Activated T-helper 2 cell treated with anti-CD3 and anti-CD28 coated beads, Interferon-gamma antibody, Interleukin-2, Interleukin-4, amounts not matched to agents 10 μg/mL and 5 μg/mL and 100 μg/mL, durations not matched to agents 14 hours and 24 hours and 36 hours (primary cell): Measurements from ENCODE around the gene HOMER3. TPM values are rescaled to one million over a fixed set of nuclear protein-coding genes. Genes with fewer than 3 reads are reported as not detected.
"Not testable (repeated sequence)": the region's sequence is repeated elsewhere in the genome, so short reads cannot be mapped to it uniquely, and the experiment has no call there.

ENCODE experiments used
- DNase-seq: peaks from one replicate; pipeline ENCODE4 v3.0.0; 2021; ENCODE audit warnings: low spot score
- H3K27ac Mint-ChIP-seq: one replicate; pipeline ENCODE4 v1.8.0; 2021; ENCODE audit warnings: mixed read lengths
- H3K27me3 Mint-ChIP-seq: one replicate; pipeline ENCODE4 v1.8.0; 2021; ENCODE audit warnings: low read depth, mixed read lengths
- H3K36me3 Mint-ChIP-seq: one replicate; pipeline ENCODE4 v1.8.0; 2021; ENCODE audit warnings: low read depth, mixed read lengths
- H3K4me1 Mint-ChIP-seq: one replicate; pipeline ENCODE4 v1.8.0; 2021; ENCODE audit warnings: low read depth, mixed read lengths
- H3K4me3 Mint-ChIP-seq: one replicate; pipeline ENCODE4 v1.8.0; 2021; ENCODE audit warnings: low read depth, mild to moderate bottlenecking, moderate library complexity, mixed read lengths
- H3K9me3 Mint-ChIP-seq: one replicate; pipeline ENCODE4 v1.8.0; 2021; ENCODE audit warnings: mixed read lengths
- intact Hi-C: fragments of 100-400 bp; cut with micrococcal nuclease; formaldehyde crosslinking; loops from one replicate; pipeline ENCODE4 v1.15.1; 2023
- total RNA-seq: library from RNA; stranded (reverse); gene quantifications from 2 replicates; pipeline ENCODE4 v1.2.3, GENCODE V29; 2022

Gene HOMER3
- total RNA-seq, 1 donor from 2014 or later = 4.4 TPM

- no peaks in the 10 kb centered on the region for H3K36me3 Mint-ChIP-seq
- H3K9me3 Mint-ChIP-seq = no peaks in the 10 kb centered on the region
- no peaks in the 10 kb centered on the region for H3K27me3 Mint-ChIP-seq
- intact Hi-C loops = no loop called here
- H3K27ac Mint-ChIP-seq = no peak overlapping the region
- no peak for DNase-seq
- no peak overlapping the region for H3K4me3 Mint-ChIP-seq
- H3K4me1 Mint-ChIP-seq = peaks cover 4% of the 10 kb centered on the region
These were observed 29.1 kb upstream of the HOMER3 start for GRCh38 chr19:18969931-18970659.

DNA sequence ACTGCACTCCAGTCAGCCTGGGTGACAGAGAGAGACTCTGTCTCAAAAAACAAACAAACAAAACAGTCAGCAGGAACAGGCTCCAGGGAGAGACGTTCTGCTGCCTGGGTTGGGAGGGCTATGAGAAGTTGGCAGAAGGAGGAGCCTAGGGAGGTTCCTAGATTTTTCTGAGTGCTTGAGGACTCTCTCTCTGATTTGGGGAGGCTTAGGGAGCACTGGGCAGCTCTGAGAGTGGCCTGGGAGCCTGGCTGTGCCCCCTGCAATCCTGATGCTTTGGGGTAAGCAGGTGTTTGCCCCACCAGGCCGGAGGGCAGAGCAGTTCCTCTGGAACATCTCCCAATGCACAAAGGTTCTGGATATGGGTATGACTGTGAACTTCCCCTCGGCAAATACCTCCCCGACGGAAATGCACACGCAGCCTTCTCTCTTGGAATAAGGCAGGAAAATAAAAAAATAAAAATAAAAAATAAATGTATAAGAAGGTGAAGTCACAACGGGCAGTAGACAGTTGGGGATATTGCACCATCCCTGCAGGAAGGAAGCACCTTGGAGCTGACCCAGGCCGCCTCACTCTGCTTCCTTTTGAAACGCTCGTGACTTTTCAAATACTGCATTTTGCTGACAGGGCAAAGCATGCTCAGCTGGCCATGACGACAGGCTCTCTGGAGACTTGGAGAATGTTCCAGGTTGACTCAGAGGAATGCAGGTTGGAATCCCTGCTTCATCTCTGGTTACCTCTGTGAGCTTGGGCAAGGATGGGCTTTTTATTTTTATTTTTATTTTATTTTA lies 26.5 kb upstream of the HOMER3 start:
- Mint-ChIP-seq H3K9me3 (no peaks in the 10 kb centered on the region), H3K4me3 (no peak overlapping the region), H3K27ac (no peak overlapping the region), H3K4me1 (peaks cover 4% of the 10 kb centered on the region), H3K36me3 (no peaks in the 10 kb centered on the region), H3K27me3 (peaks cover 2% of the 10 kb centered on the region)
- intact Hi-C loops = no loop called here
- no peak for DNase-seq

DNA sequence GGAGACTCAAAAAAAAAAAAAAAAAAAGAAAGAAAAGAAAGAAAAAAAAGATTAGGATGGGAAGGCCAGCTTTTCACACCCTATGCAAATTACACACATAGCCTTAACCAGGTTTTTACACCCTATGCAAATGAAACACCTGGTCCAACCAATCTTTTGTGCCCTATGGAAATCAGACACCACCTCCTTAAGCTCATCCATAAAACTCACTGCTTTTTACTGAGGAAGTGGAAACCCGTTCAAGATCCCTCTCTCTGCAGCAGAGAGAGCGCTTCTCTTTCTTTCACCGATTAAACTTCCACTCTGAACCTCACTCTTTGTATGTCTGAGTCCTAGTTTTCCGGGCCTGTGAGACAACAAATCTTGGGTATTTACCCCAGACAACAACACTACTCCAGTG lies 25.3 kb upstream of the HOMER3 start:
- H3K27ac Mint-ChIP-seq = no peak overlapping the region
- no peaks in the 10 kb centered on the region for H3K36me3 Mint-ChIP-seq
- H3K4me3 Mint-ChIP-seq = no peak overlapping the region
- no peak for DNase-seq
- H3K9me3 Mint-ChIP-seq = no peaks in the 10 kb centered on the region
- H3K27me3 Mint-ChIP-seq = peaks cover 10% of the 10 kb centered on the region
- peaks cover 1% of the 10 kb centered on the region for H3K4me1 Mint-ChIP-seq
- intact Hi-C loops = no loop called here

- no peak overlapping the region for H3K27ac Mint-ChIP-seq
- H3K4me3 Mint-ChIP-seq = no peak overlapping the region
- peaks cover 12% of the 10 kb centered on the region for H3K27me3 Mint-ChIP-seq
- H3K4me1 Mint-ChIP-seq = peaks cover 1% of the 10 kb centered on the region
- intact Hi-C loops = no loop called here
- no peaks in the 10 kb centered on the region for H3K36me3 Mint-ChIP-seq
- no peaks in the 10 kb centered on the region for H3K9me3 Mint-ChIP-seq
- no peak for DNase-seq
These were observed 23.1 kb upstream of the HOMER3 start for GRCh38 chr19:18964121-18964520.

DNA sequence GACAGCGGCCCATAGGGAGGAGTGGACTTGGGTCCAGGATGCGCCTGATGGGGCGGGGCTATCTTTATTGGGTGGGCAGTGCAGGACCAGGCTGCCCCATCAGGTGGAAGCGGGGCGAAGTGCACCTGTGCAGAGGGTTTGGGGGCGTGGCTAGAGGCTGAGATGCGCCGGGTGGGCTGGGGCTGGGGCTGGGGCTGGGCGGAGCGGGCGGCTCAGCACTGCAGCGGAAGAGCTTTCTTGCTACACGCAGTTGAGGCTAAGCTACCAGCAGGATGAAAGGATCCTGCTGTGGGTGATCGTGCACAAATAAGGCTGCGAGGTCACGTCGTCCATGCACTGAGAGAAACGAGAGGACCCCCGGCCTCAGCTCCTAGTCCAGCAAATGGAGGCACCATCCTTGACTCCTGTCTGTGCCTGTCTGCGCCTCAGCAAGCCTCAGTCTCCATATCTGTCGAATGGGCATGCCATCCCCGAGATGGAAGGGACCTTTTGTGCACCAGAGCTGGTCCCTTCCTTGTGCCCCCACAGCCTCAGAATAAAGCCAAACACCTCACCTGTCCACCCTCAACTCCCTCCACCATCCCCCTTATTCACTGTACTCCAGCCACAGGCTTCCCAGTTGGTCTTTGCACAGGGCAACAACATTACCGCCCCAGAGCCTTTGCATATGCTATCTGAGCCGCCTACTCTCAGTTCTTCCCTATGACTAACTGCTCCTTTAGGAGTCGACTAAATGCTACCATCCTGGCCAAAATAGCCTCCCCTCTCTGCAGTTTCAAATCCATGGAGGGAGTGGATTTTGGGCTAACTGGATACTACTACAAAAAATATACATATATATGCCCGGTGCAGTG lies 21.0 kb upstream of the HOMER3 start:
- peaks cover 14% of the 10 kb centered on the region for H3K27me3 Mint-ChIP-seq
- H3K36me3 Mint-ChIP-seq = no peaks in the 10 kb centered on the region
- no peak for DNase-seq
- H3K4me1 Mint-ChIP-seq = no peaks in the 10 kb centered on the region
- H3K27ac Mint-ChIP-seq = no peak overlapping the region
- no peaks in the 10 kb centered on the region for H3K9me3 Mint-ChIP-seq
- intact Hi-C loops = no loop called here
- no peak overlapping the region for H3K4me3 Mint-ChIP-seq

DNA sequence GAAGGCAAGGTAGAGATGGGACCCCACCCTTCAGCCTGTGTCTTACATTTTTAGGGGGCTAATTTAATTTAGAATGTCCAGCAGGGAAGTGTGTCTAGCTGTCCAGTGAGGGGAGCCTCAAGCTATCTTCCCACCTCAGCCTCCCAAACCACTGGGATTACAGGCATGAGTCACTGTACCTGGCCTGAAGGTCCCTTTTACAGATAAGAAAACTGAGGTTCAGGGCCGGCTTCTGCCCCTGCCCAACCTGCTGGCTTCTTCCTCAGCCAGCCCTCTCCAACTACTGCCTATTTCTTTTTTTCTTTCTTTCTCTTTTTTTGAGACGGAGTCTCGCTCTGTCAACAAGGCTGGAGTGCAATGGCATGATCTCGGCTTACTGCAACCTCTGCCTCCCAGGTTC lies 19.4 kb upstream of the HOMER3 start:
- DNase-seq = no peak
- H3K9me3 Mint-ChIP-seq = no peaks in the 10 kb centered on the region
- H3K4me3 Mint-ChIP-seq = no peak overlapping the region
- no peaks in the 10 kb centered on the region for H3K4me1 Mint-ChIP-seq
- intact Hi-C loops = no loop called here
- H3K36me3 Mint-ChIP-seq = no peaks in the 10 kb centered on the region
- H3K27ac Mint-ChIP-seq = no peak overlapping the region
- H3K27me3 Mint-ChIP-seq = peaks cover 14% of the 10 kb centered on the region

- intact Hi-C loops = no loop called here
- DNase-seq = no peak
- Mint-ChIP-seq H3K27ac (no peak overlapping the region), H3K36me3 (no peaks in the 10 kb centered on the region), H3K27me3 (peaks cover 2% of the 10 kb centered on the region), H3K4me3 (no peak overlapping the region), H3K9me3 (peaks cover 5% of the 10 kb centered on the region), H3K4me1 (no peaks in the 10 kb centered on the region)
These were observed 14.0 kb upstream of the HOMER3 start for GRCh38 chr19:18955042-18955441.

DNA sequence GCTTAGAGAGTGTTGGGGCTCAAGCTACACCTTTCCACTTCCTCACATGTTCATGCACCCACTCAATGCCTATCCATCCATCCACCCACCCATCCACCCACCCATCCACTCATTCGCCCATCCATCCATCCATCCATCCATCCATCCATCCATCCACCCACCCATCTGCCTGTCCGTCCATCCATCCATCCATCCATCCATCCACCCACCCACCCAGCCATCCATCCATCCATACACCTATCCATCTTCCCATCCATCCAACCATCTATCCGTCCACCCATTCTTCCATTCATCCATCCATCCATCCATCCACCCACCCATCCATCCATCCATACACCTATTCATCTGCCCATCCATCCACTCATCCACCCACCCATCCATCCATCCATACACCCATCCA lies 13.1 kb upstream of the HOMER3 start:
- no peaks in the 10 kb centered on the region for H3K4me1 Mint-ChIP-seq
- peaks cover 5% of the 10 kb centered on the region for H3K9me3 Mint-ChIP-seq
- intact Hi-C loops = no loop called here
- H3K27me3 Mint-ChIP-seq = peaks cover 2% of the 10 kb centered on the region
- H3K4me3 Mint-ChIP-seq = no peak overlapping the region
- H3K27ac Mint-ChIP-seq = no peak overlapping the region
- no peak for DNase-seq
- no peaks in the 10 kb centered on the region for H3K36me3 Mint-ChIP-seq

GRCh38 chr19:18952364-18953003 lies 11.5 kb upstream of the HOMER3 start:
- H3K27ac Mint-ChIP-seq, H3K9me3 Mint-ChIP-seq, H3K4me1 Mint-ChIP-seq, DNase-seq, H3K27me3 Mint-ChIP-seq, intact Hi-C loops, H3K4me3 Mint-ChIP-seq, H3K36me3 Mint-ChIP-seq: not testable (repeated sequence)

DNA sequence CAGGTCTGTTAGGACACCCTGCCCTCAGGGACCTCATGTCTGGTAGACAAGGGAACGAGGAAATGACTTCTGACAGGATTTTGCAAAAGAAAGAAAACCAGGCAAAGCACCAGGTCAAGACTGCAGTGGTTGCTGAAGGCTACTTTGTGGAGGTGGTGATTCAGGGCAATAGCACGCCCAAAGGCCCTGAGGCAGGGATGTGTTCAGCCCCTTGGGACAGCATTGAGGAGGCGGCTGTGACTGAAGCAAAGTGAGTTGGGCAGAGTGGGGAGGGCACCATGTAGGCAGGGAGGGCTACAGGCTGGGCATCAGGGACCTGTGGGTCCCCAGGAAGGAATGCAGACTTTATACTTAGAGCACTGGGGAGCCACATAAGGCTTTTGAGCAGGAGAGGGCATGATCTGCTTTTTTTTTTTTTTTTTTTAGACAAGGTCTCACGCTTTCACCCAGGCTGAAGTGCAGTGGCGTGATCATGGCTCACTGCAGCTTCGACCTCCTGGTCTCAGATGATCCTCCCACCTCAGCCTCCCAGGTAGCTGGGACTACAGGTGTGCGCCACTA lies 10.8 kb upstream of the HOMER3 start:
- H3K36me3 Mint-ChIP-seq = no peaks in the 10 kb centered on the region
- DNase-seq = no peak
- H3K27me3 Mint-ChIP-seq = no peaks in the 10 kb centered on the region
- H3K4me3 Mint-ChIP-seq = no peak overlapping the region
- peaks cover 5% of the 10 kb centered on the region for H3K9me3 Mint-ChIP-seq
- intact Hi-C loops = no loop called here
- H3K4me1 Mint-ChIP-seq = no peaks in the 10 kb centered on the region
- no peak overlapping the region for H3K27ac Mint-ChIP-seq

DNA sequence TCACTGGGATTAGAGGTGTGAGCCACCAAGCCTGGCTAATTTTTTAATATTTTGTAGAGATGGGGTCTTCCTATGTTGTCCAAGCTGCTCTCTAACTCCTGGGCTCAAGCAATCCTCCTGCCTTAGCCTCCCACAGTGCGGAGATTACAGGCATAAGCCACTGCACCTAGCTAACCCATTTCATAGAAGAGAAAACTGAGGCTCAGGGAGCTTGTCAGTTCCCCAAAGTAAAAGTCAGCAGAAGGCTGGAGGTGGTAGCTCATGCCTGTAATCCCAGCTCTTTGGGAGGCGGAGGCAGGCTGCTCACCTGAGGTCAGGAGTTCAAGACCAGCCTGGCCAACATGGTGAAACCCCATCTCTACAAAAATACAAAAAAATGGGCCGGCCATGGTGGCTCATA lies 8.8 kb upstream of the HOMER3 start:
- no peak overlapping the region for H3K4me3 Mint-ChIP-seq
- H3K27ac Mint-ChIP-seq = no peak overlapping the region
- no peaks in the 10 kb centered on the region for H3K36me3 Mint-ChIP-seq
- no peaks in the 10 kb centered on the region for H3K4me1 Mint-ChIP-seq
- H3K9me3 Mint-ChIP-seq = peaks cover 1% of the 10 kb centered on the region
- DNase-seq = no peak
- peaks cover 2% of the 10 kb centered on the region for H3K27me3 Mint-ChIP-seq
- intact Hi-C loops = no loop called here

DNA sequence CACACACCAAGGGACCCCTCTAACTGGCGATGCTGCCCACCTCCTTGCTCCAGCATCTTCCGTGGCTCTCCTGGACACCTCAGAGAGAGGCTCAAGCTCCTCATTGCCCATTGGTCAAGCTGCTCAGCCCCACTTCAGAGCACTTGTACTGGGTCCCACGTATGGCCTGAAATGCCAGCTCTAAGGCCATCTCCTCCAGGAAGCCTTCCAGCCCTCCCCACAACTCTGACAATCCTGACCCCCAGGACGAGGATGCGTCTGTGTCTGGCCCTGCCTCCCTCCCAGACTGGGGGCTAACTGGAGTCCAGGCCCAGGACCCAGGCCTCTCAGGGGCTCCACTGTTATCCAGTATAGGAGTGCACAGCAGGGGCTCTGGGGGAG lies 7.9 kb upstream of the HOMER3 start:
- DNase-seq = no peak
- Mint-ChIP-seq H3K27ac (no peak overlapping the region), H3K27me3 (peaks cover 2% of the 10 kb centered on the region), H3K36me3 (no peaks in the 10 kb centered on the region), H3K4me1 (no peaks in the 10 kb centered on the region), H3K4me3 (no peak overlapping the region), H3K9me3 (no peaks in the 10 kb centered on the region)
- intact Hi-C loops = no loop called here
